ENCODE measurements around the gene MESP1.

Gene MESP1

GRCh38 chr15:89756897-89757296, 5.8 kb upstream of the MESP1 start:
- no peak for DNase-seq

DNA sequence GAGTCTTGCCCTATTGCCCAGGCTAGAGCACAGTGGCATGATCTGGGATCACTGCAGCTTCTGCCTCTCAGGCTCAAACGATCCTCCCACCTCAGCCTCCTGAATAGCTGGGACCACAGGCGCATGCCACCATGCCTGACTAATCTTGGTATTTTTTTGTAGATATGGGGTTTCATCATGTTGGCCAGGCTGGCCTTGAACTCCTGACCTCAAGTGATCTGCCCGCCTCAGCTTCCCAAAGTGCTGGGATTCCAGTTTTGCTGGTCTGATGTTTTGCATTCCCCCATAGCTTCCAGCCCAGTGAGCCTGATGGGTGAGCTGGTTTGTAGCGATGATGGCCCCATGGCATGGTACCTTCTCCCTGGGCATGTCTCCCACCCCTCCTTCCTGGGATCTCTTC, 4.7 kb upstream of the MESP1 start:
- no peak for DNase-seq

GRCh38 chr15:89754361-89755154, 3.5 kb upstream of the MESP1 start:
- no peak for DNase-seq

DNA sequence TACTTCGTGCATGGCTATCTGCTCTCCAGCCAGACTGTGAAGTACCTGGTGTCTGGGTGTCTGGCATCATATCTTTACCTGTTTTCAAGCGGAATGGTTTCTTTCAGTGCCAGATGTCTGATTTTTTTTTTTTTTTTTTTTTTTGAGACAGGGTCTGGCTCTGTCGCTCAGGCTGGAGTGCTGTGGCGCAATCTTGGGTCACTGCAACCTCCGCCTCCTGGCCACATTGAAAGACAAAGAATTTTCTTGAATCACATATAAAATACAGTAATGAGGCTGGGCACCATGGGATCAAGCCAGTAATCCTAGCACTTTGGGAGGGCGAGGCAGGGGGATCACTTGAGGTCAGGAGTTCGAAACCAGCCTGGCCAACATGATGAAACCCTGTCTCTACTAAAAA, 2.8 kb upstream of the MESP1 start:
- no peak for DNase-seq

- DNase-seq = no peak
These were observed 699 bp upstream of the MESP1 start for GRCh38 chr15:89751748-89752147.

GRCh38 chr15:89749951-89750559, 994 bp downstream of the MESP1 start:
- DNase-seq = peak; percentile 9 to 16

- DNase-seq = no peak
These were observed 1.5 kb downstream of the MESP1 start for GRCh38 chr15:89749526-89749925.

DNA sequence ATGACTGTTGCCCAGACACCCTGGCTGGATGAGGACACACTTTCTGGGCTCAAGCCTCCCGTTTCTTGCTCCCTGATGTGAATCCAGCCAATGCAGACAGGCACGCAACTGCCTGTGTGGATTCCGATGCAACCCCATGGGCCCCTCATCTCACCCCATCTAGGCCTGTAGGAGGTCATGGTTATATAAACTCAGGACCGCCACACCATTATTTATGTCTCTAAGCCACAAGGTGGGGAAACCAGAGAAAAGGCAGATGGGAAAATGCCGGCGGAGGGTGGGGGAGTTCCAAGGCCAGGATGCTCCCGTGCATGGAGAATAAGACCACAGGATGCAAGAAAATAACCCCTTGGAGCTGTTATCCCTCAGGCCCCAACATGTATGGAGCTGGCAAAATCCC, 2.0 kb downstream of the MESP1 start:
- no peak for DNase-seq

DNA sequence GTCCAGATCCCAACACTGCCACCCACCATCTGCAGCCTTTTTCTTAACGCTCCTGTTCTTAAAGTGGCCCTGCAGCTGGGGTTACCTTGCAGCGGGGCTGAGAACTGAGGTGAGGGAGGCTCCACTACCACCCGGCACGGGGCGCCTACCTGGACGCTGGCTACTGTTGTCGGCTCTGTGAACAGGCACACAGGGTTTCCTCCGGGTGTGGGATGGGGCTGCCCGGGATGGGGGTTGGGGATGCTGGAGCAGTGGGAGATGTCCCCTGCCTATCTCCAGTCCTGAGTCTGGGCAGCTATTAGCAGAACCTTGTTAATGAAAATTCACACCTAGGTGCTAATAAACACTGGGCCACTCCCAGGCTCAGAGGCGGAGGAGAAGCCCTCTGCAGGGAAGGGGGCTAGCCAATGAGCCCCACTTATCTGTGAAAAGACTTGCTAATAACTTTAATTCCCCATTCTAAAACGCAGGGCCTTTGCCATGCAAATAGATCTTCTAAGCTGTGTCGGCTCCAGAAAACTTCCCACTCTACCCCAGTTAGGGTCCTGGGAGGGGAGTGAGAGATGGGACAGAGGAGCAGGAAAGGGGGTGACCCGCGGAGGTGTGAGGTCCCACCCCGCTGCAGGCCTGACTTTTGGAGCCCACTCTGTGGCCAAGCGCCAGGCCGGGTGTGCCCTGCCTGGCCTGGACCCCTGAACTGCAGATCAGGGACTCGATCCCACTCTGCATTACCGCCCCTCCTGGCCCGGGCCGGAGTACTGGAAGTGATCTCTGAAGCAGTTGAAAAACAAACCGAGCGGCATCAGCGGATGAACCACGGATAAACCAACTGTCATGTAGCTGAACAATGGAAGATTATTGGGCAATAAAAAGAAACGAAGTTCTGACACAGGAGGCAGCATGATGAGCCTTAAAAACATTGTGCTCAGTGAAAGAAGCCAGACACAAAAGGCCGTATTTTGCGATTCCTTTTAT, 3.1 kb downstream of the MESP1 start:
- DNase-seq = no peak

DNA sequence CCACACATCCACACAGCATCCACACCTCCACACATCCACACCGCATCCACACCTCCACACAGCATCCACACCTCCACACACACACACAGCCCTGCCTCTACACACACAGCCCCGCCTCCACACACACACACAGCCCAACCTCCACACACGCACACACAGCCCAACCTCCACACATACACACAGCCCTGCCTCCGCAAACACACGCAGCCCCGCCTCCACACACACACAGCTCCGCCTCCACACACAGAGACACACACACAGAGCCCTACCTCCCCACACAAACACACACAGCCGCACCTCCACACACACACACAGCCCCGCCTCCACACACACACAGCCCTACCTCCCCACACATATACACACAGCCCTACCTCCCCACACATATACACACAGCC, 4.7 kb downstream of the MESP1 start:
- DNase-seq = no peak

DNA sequence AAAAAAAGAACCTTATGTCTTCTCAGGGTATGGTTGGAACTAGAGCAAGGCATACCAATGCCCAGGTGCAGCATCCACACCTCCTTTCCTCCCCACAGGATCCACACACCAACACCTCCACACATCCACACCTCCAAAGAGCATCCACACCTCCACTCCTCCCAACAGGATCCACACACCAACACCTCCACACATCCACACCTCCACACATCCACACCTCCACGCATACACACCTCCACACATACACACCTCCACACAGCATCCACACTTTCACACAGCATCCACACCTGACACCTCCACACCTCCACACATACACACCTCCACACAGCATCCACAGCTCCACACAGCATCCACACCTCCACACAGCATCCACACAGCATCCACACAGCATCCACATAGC, 5.3 kb downstream of the MESP1 start:
- DNase-seq = no peak

- no peak for DNase-seq
These were observed 5.9 kb downstream of the MESP1 start for GRCh38 chr15:89745131-89745530.

DNA sequence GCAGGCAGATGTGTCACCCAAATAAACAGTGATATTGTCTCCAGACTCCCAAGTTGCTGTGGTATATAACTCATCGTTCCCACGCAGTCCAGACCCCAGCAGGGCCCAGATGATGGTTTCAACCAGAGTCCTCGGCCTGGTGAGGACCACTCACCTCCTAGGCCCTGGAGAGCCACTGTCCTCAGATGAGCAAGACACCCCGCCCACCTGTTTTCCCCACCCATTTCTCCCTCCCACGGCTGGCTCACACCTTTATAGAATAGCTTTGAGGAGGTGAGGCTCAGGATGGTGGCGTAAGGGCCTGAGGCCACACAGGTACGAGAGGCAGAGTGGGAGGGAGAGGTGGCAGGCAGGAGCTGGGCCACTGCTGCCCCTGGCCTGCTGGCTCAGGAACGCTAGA, 7.5 kb downstream of the MESP1 start:
- no peak for DNase-seq

GRCh38 chr15:89743011-89743410, 8.0 kb downstream of the MESP1 start:
- no peak for DNase-seq

- peak; percentile 56 to 77 for DNase-seq
These were observed 10.9 kb downstream of the MESP1 start for GRCh38 chr15:89740137-89740536.

DNA sequence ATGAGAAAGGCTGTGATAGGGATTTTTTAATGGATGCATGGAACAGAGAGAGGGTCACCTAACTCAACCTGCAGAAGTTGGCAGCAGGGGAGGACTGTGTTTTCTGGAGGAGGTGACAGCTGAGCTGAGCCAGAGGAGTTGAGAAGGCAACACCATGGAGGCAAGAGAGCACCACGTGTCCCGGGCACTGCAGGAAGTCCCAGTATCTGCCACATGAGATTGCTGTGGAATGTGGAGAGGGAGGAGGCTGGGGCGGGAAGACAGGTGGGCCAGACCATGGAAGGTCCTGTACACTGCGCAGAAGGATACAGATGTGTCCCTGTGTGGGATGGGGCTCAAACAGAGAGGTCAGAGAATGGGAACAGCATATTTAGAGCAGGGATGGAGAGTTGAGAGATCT, 15.3 kb downstream of the MESP1 start:
- no peak for DNase-seq

DNA sequence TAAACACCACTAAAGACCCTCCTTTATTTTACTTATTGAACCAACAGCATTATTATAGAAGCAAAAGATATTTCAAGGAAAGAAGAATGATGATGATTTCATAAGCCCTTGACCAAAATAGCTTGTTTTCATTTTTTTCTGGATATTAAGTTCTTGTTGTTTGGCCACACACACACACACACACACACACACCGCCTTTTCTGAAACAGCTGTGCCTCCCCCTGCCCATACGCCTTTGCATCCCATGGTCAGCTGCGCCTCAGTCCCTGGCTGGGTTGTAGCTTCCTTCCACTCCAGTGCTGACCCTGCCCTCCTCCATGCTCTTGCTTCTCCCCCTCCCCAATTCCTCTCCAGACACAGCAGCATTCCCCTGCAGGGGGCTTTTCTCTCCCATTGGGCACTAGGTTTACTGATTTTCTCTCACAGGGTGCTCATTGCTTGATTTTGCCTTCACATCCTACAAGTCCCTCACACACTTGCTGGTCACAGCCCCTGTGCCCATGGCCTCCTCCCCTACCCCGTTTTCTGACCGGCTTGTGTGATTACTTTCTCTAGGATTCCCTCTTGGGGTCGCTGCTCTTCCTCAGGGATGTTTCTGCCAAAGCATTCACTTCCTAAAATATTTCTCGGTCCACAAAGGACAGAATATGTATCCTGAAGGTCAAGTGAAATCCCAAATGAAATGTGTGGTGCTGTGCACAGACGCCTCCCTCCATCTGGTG, 18.4 kb downstream of the MESP1 start:
- DNase-seq = no peak

- DNase-seq = no peak
These were observed 19.8 kb downstream of the MESP1 start for GRCh38 chr15:89731275-89731674.

- DNase-seq = no peak
These were observed 22.8 kb downstream of the MESP1 start for GRCh38 chr15:89728254-89728653.

DNA sequence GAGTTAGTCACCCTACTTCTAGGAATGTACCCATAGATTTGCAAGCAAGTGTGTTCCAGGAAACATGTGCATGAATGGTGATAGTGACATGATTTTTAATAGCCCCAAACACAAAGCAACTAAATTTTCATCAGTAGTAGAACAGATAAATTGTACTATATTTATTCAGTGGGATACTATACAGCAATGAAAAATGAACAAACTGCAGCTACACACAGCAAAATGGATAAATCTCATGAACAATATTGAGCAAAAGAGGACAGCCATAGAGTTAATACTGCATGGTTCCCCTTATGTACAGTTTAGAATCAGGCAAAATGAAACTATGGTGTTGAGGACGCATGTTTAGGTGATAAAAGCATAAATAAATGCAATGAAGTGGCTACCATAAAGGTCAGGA, 26.0 kb downstream of the MESP1 start:
- no peak for DNase-seq

DNA sequence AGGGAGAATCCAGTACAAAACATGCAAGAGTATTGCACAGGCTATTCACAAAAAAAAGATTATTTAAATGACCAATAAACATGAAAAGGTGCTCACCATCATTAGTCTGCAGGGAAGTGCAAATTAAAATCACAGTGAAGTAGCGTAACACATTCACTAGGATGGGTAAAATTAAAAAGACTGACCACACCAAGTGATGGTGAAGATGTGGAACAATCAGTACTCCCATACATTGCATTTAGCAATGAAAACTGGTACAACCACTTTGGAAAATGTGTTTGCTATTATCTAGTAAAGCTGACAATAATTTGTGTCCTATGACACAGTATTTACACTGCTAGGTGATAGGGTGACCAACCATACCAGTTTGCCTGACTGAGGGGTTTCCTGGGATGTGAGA, 26.4 kb downstream of the MESP1 start:
- no peak for DNase-seq

GRCh38 chr15:89723031-89723430, 28.0 kb downstream of the MESP1 start:
- DNase-seq = no peak

GRCh38 chr15:89714775-89715174, 36.3 kb downstream of the MESP1 start:
- no peak for DNase-seq

All from SHP77 (cell line).